SK-N-MC (cell line): Measurements from ENCODE around the gene MAP9.

ENCODE experiments used
- EZH2 ChIP-seq: fragments of 200-600 bp; sonication (generic); IDR thresholded peaks from one replicate; pipeline ENCODE4 v1.6.1; 2017; ENCODE audit warnings: antibody characterized with exemption
- FOXP2 ChIP-seq: optimal IDR thresholded peaks from 2 replicates; pipeline ENCODE3; 2011; ENCODE audit warnings: mild to moderate bottlenecking, moderate library complexity; ENCODE audit not compliant: insufficient read depth; ENCODE audit errors: extremely low read length, control extremely low read depth
- POLR2AphosphoS5 ChIP-seq: IDR thresholded peaks from 2 replicates; pipeline ENCODE4 v1.6.1; 2012; ENCODE audit warnings: mild to moderate bottlenecking, low read depth, low read length, borderline replicate concordance

- TF ChIP-seq EZH2 = no peak
- TF ChIP-seq POLR2AphosphoS5 = no peak
- TF ChIP-seq FOXP2 = no peak
These were observed 27.1 kb upstream of the MAP9 start for GRCh38 chr4:155403886-155404285.
